NCI-H1930 (cell line): ENCODE results near the gene CFAP45.
"Not testable (repeated sequence)": the region's sequence is repeated elsewhere in the genome, so short reads cannot be mapped to it uniquely, and the experiment has no call there.

Source experiments
- DNase-seq, 2 experiments: peaks; one replicate each; lab custom pipeline; 2025; lab: John Stamatoyannopoulos, UW

The CFAP45 gene

GRCh38 chr1:159904036-159904435 lies 4.1 kb upstream of the CFAP45 start:
- DNase-seq = not testable (repeated sequence)

- no peak for DNase-seq
These were observed 2.6 kb upstream of the CFAP45 start for GRCh38 chr1:159902541-159902940.

- DNase-seq = no peak
These were observed 893 bp upstream of the CFAP45 start for GRCh38 chr1:159900755-159901360.

GRCh38 chr1:159899634-159900033 lies 331 bp downstream of the CFAP45 start:
- not testable (repeated sequence) for DNase-seq

- DNase-seq = no peak
These were observed 1.4 kb downstream of the CFAP45 start for GRCh38 chr1:159898527-159898926.

GRCh38 chr1:159897962-159898361 lies 2.0 kb downstream of the CFAP45 start:
- DNase-seq = no peak

GRCh38 chr1:159896546-159896930 lies 3.4 kb downstream of the CFAP45 start:
- no peak for DNase-seq

GRCh38 chr1:159895836-159896545 lies 4.0 kb downstream of the CFAP45 start:
- no peak for DNase-seq

- DNase-seq = no peak
These were observed 4.7 kb downstream of the CFAP45 start for GRCh38 chr1:159895286-159895685.

- no peak for DNase-seq
These were observed 7.0 kb downstream of the CFAP45 start for GRCh38 chr1:159892944-159893343.

- peak; percentile 62 to 82 for DNase-seq
These were observed 8.4 kb downstream of the CFAP45 start for GRCh38 chr1:159891275-159892157.

- DNase-seq = no peak
These were observed 9.6 kb downstream of the CFAP45 start for GRCh38 chr1:159890390-159890789.

- no peak for DNase-seq
These were observed 10.1 kb downstream of the CFAP45 start for GRCh38 chr1:159889821-159890252.

- no peak for DNase-seq
These were observed 10.8 kb downstream of the CFAP45 start for GRCh38 chr1:159889202-159889601.

- no peak for DNase-seq
These were observed 15.7 kb downstream of the CFAP45 start for GRCh38 chr1:159884296-159884695.

- no peak for DNase-seq
These were observed 16.8 kb downstream of the CFAP45 start for GRCh38 chr1:159883134-159883533.

GRCh38 chr1:159882527-159882862 lies 17.5 kb downstream of the CFAP45 start:
- DNase-seq = no peak

GRCh38 chr1:159881622-159882526 lies 18.1 kb downstream of the CFAP45 start:
- DNase-seq = no peak

GRCh38 chr1:159880430-159880829 lies 19.5 kb downstream of the CFAP45 start:
- DNase-seq = no peak

GRCh38 chr1:159879977-159880376 lies 20.0 kb downstream of the CFAP45 start:
- DNase-seq = no peak

GRCh38 chr1:159879136-159879535 lies 20.8 kb downstream of the CFAP45 start:
- no peak for DNase-seq
